Panc1 (cell line): Measurements from ENCODE around the gene WARS2. TPM values are rescaled to one million over a fixed set of nuclear protein-coding genes. Genes with fewer than 3 reads are reported as not detected.

Experiments used
- ATAC-seq: fragments of 200-7000 bp; cut with Tn5 transposase; 2 replicates; pipeline ENCODE4 v1.9.1; 2020; ENCODE audit warnings: mild to moderate bottlenecking, moderate library complexity
- BruUV-seq: library from RNA; stranded (reverse); fragments of 400-500 nt; replicated peaks from 2 replicates; lab custom pipeline; 2021; lab: Mats Ljungman, UMichigan
- CTCF ChIA-PET: fragments of 300-600 bp; sonication (Branson Sonifier 250); formaldehyde crosslinking; loops from one replicate; lab custom pipeline; 2022; ENCODE audit warnings: antibody characterized with exemption; lab: Charles Lee
- POLR2A ChIA-PET: fragments of 300-600 bp; sonication (Branson Sonifier 250); formaldehyde crosslinking; loops from one replicate; lab custom pipeline; 2022; ENCODE audit warnings: antibody characterized with exemption; lab: Charles Lee
- DNase-seq: peaks from one replicate; pipeline ENCODE4 v3.0.0-alpha.2; 2010; ENCODE audit warnings: low read depth, low spot score
- H3K27ac ChIP-seq: 2 replicates; pipeline ENCODE4 v1.5.1; 2011; ENCODE audit warnings: mild to moderate bottlenecking, low read length, inconsistent platforms
- H3K27me3 ChIP-seq: fragments of 200-500 bp; sonication (Bioruptor generic); 2 replicates; pipeline ENCODE4 v1.6.0; 2014; ENCODE audit warnings: low read length, inconsistent platforms; ENCODE audit not compliant: control insufficient read depth, insufficient read depth
- H3K36me3 ChIP-seq: fragments of 200-500 bp; sonication (Bioruptor generic); 2 replicates; pipeline ENCODE4 v1.5.1; 2014; ENCODE audit warnings: inconsistent platforms, mild to moderate bottlenecking, low read length, moderate library complexity; ENCODE audit not compliant: control insufficient read depth, insufficient read depth
- H3K4me1 ChIP-seq: 2 replicates; pipeline ENCODE4 v1.5.1; 2011; ENCODE audit warnings: inconsistent platforms, mild to moderate bottlenecking, low read length, moderate library complexity; ENCODE audit not compliant: control insufficient read depth, insufficient read depth
- H3K4me3 ChIP-seq, 2 experiments: 2 replicates each; pipeline ENCODE4 v1.5.1; 2011 to 2012; ENCODE audit warnings: low read depth in 2 of 2, low read length in 2 of 2, mild to moderate bottlenecking in 2 of 2, inconsistent platforms in 1 of 2, moderate library complexity in 1 of 2
- H3K9me3 ChIP-seq: fragments of 200-500 bp; sonication (Bioruptor generic); 2 replicates; pipeline ENCODE4 v1.5.1; 2014; ENCODE audit warnings: low read depth, mild to moderate bottlenecking, inconsistent platforms, low read length, moderate library complexity; ENCODE audit not compliant: control insufficient read depth, insufficient read depth
- POLR2AphosphoS5 ChIP-seq: IDR thresholded peaks from 2 replicates; pipeline ENCODE4 v1.6.1; 2012; ENCODE audit warnings: mild to moderate bottlenecking, low read depth, low read length, moderate library complexity
- SIN3A ChIP-seq: IDR thresholded peaks from 2 replicates; pipeline ENCODE4 v1.6.1; 2012; ENCODE audit warnings: low read depth, mild to moderate bottlenecking, low read length, moderate library complexity, borderline replicate concordance; ENCODE audit not compliant: insufficient read depth
- TCF7L2 ChIP-seq: IDR thresholded peaks from 2 replicates; pipeline ENCODE4 v1.6.1; 2011; ENCODE audit warnings: mild to moderate bottlenecking, low read depth, low read length, inconsistent platforms
- in situ Hi-C: cut with HindIII; loops from 2 replicates; pipeline ENCODE4 v1.10.0; 2016; ENCODE audit warnings: low sequenced_read_pairs, low pct_unique_long_range_greater_than_20kb
- intact Hi-C: fragments of 100-400 bp; cut with micrococcal nuclease; formaldehyde crosslinking; loops from one replicate; pipeline ENCODE4 v1.10.0; 2022; ENCODE audit not compliant: unreplicated experiment
- total RNA-seq: library from RNA; stranded (reverse); gene quantifications from one replicate; pipeline ENCODE4 v1.2.1, GENCODE V29; 2021; ENCODE audit not compliant: unreplicated experiment
- TF ChIP-seq, protein P1 (sequence below): fragments of 450-650 bp; IDR thresholded peaks from 2 replicates; pipeline ENCODE4 v1.5.1; 2017; ENCODE audit warnings: mild to moderate bottlenecking
- TF ChIP-seq, protein P2 (sequence below), 2 experiments: IDR thresholded peaks; 2 replicates each; pipeline ENCODE4 v1.6.1; 2011 to 2012; ENCODE audit warnings: low read depth in 2 of 2, control low read depth in 1 of 2, low read length in 1 of 2, mild to moderate bottlenecking in 1 of 2, moderate library complexity in 1 of 2; ENCODE audit not compliant: insufficient read depth in 1 of 2

Gene WARS2
- total RNA-seq, 1 experiment from 2014 or later, result 6.6 TPM

DNA sequence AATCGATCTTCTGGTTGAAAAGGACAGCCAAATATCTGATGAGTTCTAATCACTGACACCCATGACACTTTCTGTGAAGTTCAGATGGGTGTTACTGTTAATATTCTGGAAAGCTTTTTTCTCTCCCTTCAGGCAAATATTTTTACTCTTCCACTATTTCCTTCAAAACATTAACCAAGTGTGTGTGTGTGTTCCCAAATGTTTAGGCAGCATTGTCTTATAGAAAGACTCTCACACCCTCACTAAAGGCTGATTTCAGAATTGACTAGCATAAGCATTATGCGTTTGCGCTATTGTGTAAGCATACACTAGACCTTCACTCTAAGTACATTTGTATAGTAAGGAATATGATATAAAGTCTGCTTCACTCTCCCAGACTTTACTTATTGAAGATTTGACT, 24.7 kb downstream of the WARS2 start:
- no peak for DNase-seq
- ATAC-seq, result no peak
- no peaks in the 10 kb centered on the region for H3K36me3 ChIP-seq
- H3K27ac ChIP-seq, result no peak overlapping the region
- H3K9me3 ChIP-seq, result no peaks in the 10 kb centered on the region
- TF ChIP-seq, protein P1, sequence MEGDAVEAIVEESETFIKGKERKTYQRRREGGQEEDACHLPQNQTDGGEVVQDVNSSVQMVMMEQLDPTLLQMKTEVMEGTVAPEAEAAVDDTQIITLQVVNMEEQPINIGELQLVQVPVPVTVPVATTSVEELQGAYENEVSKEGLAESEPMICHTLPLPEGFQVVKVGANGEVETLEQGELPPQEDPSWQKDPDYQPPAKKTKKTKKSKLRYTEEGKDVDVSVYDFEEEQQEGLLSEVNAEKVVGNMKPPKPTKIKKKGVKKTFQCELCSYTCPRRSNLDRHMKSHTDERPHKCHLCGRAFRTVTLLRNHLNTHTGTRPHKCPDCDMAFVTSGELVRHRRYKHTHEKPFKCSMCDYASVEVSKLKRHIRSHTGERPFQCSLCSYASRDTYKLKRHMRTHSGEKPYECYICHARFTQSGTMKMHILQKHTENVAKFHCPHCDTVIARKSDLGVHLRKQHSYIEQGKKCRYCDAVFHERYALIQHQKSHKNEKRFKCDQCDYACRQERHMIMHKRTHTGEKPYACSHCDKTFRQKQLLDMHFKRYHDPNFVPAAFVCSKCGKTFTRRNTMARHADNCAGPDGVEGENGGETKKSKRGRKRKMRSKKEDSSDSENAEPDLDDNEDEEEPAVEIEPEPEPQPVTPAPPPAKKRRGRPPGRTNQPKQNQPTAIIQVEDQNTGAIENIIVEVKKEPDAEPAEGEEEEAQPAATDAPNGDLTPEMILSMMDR, result no peak
- TF ChIP-seq, protein P2, sequence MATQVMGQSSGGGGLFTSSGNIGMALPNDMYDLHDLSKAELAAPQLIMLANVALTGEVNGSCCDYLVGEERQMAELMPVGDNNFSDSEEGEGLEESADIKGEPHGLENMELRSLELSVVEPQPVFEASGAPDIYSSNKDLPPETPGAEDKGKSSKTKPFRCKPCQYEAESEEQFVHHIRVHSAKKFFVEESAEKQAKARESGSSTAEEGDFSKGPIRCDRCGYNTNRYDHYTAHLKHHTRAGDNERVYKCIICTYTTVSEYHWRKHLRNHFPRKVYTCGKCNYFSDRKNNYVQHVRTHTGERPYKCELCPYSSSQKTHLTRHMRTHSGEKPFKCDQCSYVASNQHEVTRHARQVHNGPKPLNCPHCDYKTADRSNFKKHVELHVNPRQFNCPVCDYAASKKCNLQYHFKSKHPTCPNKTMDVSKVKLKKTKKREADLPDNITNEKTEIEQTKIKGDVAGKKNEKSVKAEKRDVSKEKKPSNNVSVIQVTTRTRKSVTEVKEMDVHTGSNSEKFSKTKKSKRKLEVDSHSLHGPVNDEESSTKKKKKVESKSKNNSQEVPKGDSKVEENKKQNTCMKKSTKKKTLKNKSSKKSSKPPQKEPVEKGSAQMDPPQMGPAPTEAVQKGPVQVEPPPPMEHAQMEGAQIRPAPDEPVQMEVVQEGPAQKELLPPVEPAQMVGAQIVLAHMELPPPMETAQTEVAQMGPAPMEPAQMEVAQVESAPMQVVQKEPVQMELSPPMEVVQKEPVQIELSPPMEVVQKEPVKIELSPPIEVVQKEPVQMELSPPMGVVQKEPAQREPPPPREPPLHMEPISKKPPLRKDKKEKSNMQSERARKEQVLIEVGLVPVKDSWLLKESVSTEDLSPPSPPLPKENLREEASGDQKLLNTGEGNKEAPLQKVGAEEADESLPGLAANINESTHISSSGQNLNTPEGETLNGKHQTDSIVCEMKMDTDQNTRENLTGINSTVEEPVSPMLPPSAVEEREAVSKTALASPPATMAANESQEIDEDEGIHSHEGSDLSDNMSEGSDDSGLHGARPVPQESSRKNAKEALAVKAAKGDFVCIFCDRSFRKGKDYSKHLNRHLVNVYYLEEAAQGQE (IDR thresholded peaks at IDR 0.05; ENCODE audit: insufficient read depth in 1 of 2, low read depth in 2 of 2, low read length in 1 of 2), result no peak
- TF ChIP-seq POLR2AphosphoS5 (no peak), SIN3A (no peak), TCF7L2 (no peak)
- intact Hi-C loops (no loop called here), in situ Hi-C loops (no loop called here)
- no peaks in the 10 kb centered on the region for H3K4me1 ChIP-seq
- H3K27me3 ChIP-seq, result no peaks in the 10 kb centered on the region
- CTCF ChIA-PET, result no interaction called here
- no peak overlapping the region for H3K4me3 ChIP-seq
- POLR2A ChIA-PET, result no interaction called here
- no TSS peak for BruUV-seq

DNA sequence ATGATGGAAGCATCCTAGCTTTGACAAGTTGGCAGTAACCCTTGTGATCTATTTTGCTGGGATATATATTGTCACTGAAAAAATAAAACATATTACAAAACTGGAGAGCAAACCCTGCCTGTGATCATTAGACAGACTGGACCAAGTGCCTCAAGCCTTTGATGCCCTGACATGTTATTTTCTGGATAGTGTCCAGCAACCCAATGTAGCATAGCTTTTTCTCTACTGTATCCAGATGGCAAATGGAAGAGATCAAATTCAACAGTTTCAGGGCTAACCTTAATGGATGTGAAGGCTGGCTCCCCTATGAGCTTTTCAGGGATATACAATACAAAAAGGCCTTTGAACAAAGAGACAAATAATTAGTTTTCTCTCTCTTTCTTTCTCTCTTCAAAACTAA, 25.1 kb downstream of the WARS2 start:
- no peak for DNase-seq
- Histone ChIP-seq H3K9me3 (no peaks in the 10 kb centered on the region), H3K4me3 (no peak overlapping the region), H3K4me1 (no peaks in the 10 kb centered on the region), H3K27me3 (no peaks in the 10 kb centered on the region), H3K27ac (no peak overlapping the region), H3K36me3 (no peaks in the 10 kb centered on the region)
- POLR2A ChIA-PET, result no interaction called here
- BruUV-seq, result no TSS peak
- TF ChIP-seq TCF7L2 (no peak), SIN3A (no peak), POLR2AphosphoS5 (no peak)
- TF ChIP-seq, protein P2 (IDR thresholded peaks at IDR 0.05; ENCODE audit: insufficient read depth in 1 of 2, low read depth in 2 of 2, low read length in 1 of 2), result no peak
- TF ChIP-seq, protein P1, result no peak
- no peak for ATAC-seq
- CTCF ChIA-PET, result no interaction called here
- in situ Hi-C loops (no loop called here), intact Hi-C loops (no loop called here)
